ENCODE measurements around the gene DGLUCY. TPM values are rescaled to one million over a fixed set of nuclear protein-coding genes. Genes with fewer than 3 reads are reported as not detected.
"Not testable (repeated sequence)": the region's sequence is repeated elsewhere in the genome, so short reads cannot be mapped to it uniquely, and the experiment has no call there.

Gene DGLUCY
- polyA plus RNA-seq, 1 donor: 78.4 TPM

DNA sequence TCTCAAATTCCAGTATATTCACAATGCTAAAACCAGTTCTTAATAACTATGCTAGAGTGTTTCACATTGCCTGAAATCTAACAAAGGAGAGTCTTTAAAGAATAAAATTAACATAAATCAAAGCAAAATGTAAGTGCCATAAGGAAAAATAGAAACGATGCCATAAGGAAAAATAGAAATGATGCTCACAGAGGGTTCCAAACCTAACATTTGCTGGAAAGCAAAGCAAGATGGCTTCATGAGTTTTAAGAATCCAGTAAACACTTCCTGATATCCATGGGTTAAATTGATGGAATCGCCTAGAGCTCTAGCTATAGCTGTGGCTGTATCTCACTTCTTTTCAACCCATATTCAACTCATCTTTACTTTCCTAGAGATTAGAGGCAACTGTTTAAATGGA is 66.7 kb downstream of the DGLUCY start:
- H3K36me3 ChIP-seq (ENCODE audit: control insufficient read depth, insufficient read depth, low read length): peaks cover 55% of the 10 kb centered on the region
- no peak overlapping the region for H3K4me3 ChIP-seq (ENCODE audit: low read length)
- H3K27ac ChIP-seq (ENCODE audit: low read length): no peak overlapping the region
- no peak for DNase-seq
- H3K27me3 ChIP-seq (ENCODE audit: control insufficient read depth, insufficient read depth, low read length): no peaks in the 10 kb centered on the region
- 100% methylated on average over 1 of the region's 2 CpGs for WGBS (ENCODE audit: insufficient coverage, low lambda C conversion rate)
- H3K9me3 ChIP-seq (ENCODE audit: control insufficient read depth, low read depth, low read length): no peaks in the 10 kb centered on the region
- H3K4me1 ChIP-seq (ENCODE audit: control insufficient read depth, insufficient read depth, low read length): no peaks in the 10 kb centered on the region

DNA sequence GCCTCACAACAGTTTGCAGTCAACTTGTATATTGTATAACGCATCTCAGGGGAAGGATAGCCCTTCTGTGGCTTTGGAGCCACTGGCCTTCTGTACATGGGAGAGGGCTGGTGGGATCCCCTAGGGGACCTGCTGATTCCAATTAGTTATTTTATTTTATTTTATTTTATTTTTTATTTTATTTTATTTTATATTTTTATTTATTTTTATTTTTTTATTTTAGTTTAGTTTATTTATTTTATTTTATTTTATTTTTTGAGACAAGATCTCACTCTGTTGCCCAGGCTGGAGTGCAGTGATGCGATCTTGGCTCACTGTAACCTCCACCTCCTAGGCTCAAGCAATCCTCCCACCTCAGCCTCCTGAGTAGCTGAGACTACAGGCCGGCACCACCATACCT is 68.9 kb downstream of the DGLUCY start:
- not testable (repeated sequence) for H3K27ac ChIP-seq (ENCODE audit: low read length); H3K27me3 ChIP-seq (ENCODE audit: control insufficient read depth, insufficient read depth, low read length); H3K4me1 ChIP-seq (ENCODE audit: control insufficient read depth, insufficient read depth, low read length); H3K4me3 ChIP-seq (ENCODE audit: low read length); H3K9me3 ChIP-seq (ENCODE audit: control insufficient read depth, low read depth, low read length); DNase-seq
- 100% methylated on average over 1 of the region's 3 CpGs for WGBS (ENCODE audit: insufficient coverage, low lambda C conversion rate)
- peaks cover 57% of the 10 kb centered on the region for H3K36me3 ChIP-seq (ENCODE audit: control insufficient read depth, insufficient read depth, low read length)

DNA sequence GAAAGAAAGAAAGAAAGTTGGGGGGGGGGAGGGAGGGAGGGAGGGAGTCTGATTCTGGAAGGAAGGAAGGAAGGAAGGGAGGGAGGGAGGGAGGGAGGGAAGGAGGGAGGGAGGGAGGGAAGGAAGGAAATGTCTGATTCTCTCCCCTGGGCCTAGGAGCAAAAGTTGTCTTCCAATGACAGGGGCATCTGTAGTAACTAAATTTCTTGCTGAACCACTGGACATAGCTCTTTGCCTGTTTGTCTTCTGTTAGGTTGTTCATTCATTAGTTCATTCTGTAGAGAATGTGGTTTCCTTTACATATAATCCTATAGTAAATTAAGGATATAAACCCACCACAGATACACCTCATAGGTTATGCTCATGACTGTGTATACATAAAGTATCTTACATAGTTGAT is 70.7 kb downstream of the DGLUCY start:
- H3K9me3 ChIP-seq (ENCODE audit: control insufficient read depth, low read depth, low read length): no peaks in the 10 kb centered on the region
- no peaks in the 10 kb centered on the region for H3K27me3 ChIP-seq (ENCODE audit: control insufficient read depth, insufficient read depth, low read length)
- H3K36me3 ChIP-seq (ENCODE audit: control insufficient read depth, insufficient read depth, low read length): peaks cover 63% of the 10 kb centered on the region
- no peak overlapping the region for H3K27ac ChIP-seq (ENCODE audit: low read length)
- H3K4me3 ChIP-seq (ENCODE audit: low read length): no peak overlapping the region
- DNase-seq: no peak
- H3K4me1 ChIP-seq (ENCODE audit: control insufficient read depth, insufficient read depth, low read length): no peaks in the 10 kb centered on the region

DNA sequence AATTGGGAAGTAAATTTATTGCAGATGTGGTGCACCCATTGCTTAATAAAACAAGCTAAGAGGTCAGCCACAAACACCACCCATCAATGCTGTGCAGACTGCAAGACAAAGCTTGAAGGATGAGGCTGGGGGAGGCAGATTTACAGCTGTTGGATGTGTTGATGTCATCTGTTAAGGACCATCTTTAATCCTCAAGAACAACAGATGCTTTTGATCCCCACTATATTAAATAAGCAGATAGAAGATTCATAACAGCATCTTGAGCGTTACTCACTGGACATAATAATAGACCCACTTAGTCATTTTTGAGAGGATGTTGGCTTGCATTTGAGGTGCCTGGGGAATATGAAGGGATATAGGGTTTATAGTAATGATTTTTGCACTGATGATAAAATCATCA is 71.8 kb downstream of the DGLUCY start:
- Histone ChIP-seq H3K9me3 (ENCODE audit: control insufficient read depth, low read depth, low read length) (no peaks in the 10 kb centered on the region), H3K27ac (ENCODE audit: low read length) (no peak overlapping the region), H3K4me1 (ENCODE audit: control insufficient read depth, insufficient read depth, low read length) (no peaks in the 10 kb centered on the region), H3K4me3 (ENCODE audit: low read length) (no peak overlapping the region), H3K36me3 (ENCODE audit: control insufficient read depth, insufficient read depth, low read length) (peaks cover 72% of the 10 kb centered on the region), H3K27me3 (ENCODE audit: control insufficient read depth, insufficient read depth, low read length) (no peaks in the 10 kb centered on the region)
- WGBS (ENCODE audit: insufficient coverage, low lambda C conversion rate): no CpG with 5 or more reads among the region's 1 CpG
- no peak for DNase-seq

DNA sequence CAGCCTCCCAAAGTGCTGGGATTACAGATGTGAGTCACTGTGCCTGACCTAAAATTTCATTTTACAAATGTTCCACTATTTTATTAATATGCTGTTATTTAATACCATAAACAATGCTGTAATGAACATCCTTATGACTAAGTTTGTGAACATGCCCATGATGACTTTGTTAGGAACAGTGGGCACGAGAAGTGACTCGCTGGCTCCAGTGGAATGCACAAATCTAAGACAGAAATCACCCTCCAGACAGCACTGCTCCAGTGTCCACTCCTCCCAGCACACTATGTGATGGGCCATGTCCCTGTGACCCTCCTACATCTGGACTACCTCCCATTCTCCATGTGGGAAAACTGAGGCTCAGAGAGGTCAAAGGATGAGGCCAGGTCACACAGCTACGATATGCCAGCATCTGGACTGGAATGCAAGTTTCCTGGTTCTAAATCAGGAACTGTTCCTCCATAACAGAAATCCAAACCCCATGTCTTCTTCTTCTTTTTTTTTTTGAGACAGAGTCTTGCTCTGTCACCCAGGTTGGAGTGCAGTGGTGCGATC is 72.7 kb downstream of the DGLUCY start:
- Histone ChIP-seq H3K4me1 (ENCODE audit: control insufficient read depth, insufficient read depth, low read length) (no peaks in the 10 kb centered on the region), H3K4me3 (ENCODE audit: low read length) (no peak overlapping the region), H3K27ac (ENCODE audit: low read length) (no peak overlapping the region), H3K9me3 (ENCODE audit: control insufficient read depth, low read depth, low read length) (no peaks in the 10 kb centered on the region), H3K27me3 (ENCODE audit: control insufficient read depth, insufficient read depth, low read length) (no peaks in the 10 kb centered on the region), H3K36me3 (ENCODE audit: control insufficient read depth, insufficient read depth, low read length) (peaks cover 75% of the 10 kb centered on the region)
- no peak for DNase-seq
- WGBS (ENCODE audit: insufficient coverage, low lambda C conversion rate): no CpG with 5 or more reads among the region's 4 CpGs

DNA sequence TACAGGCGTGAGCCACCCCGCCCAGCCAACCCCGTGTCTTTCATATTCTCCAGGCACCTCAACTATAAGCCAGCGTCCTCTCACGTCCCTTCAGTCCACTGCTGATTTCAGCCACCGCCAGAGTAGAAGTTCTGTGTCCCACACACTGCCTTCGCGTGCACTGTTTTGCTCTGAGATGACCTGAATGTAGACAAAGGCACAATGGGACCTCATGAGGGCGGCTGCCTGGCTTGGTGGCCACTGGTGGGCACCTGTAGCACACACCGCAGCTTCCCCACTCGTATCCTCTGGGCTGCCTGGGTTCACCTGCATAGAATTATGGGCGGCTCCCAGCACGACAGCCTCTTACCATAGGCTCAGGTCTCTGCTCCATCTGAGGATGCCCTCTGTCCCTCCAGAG is 73.4 kb downstream of the DGLUCY start:
- Histone ChIP-seq H3K36me3 (ENCODE audit: control insufficient read depth, insufficient read depth, low read length) (peaks cover 79% of the 10 kb centered on the region), H3K9me3 (ENCODE audit: control insufficient read depth, low read depth, low read length) (no peaks in the 10 kb centered on the region), H3K4me3 (ENCODE audit: low read length) (no peak overlapping the region), H3K27me3 (ENCODE audit: control insufficient read depth, insufficient read depth, low read length) (no peaks in the 10 kb centered on the region), H3K27ac (ENCODE audit: low read length) (no peak overlapping the region), H3K4me1 (ENCODE audit: control insufficient read depth, insufficient read depth, low read length) (no peaks in the 10 kb centered on the region)
- no CpG with 5 or more reads among the region's 13 CpGs for WGBS (ENCODE audit: insufficient coverage, low lambda C conversion rate)
- DNase-seq: no peak

DNA sequence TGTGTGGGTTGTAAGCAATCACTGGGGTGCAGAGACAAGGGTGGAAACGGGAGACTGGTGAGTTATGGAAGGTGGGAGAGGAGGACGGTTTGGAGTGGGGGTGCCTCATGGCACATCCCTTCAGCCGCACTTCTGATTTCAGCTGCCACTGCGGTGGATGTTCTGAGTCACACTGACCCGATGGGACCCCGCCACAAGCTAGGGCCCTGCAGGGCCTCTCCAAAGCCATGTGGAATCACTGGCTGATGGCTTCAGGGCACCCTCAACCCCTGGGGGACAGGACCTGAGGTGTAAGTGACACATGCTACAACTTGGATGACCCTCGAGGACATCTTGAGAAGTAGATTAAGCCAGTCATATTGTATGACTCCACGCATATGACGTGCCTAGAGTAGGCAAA is 77.0 kb downstream of the DGLUCY start:
- no peaks in the 10 kb centered on the region for H3K4me1 ChIP-seq (ENCODE audit: control insufficient read depth, insufficient read depth, low read length)
- no peak overlapping the region for H3K27ac ChIP-seq (ENCODE audit: low read length)
- DNase-seq: no peak
- 100% methylated on average over 2 of the region's 9 CpGs for WGBS (ENCODE audit: insufficient coverage, low lambda C conversion rate)
- no peaks in the 10 kb centered on the region for H3K9me3 ChIP-seq (ENCODE audit: control insufficient read depth, low read depth, low read length)
- no peaks in the 10 kb centered on the region for H3K27me3 ChIP-seq (ENCODE audit: control insufficient read depth, insufficient read depth, low read length)
- no peak overlapping the region for H3K4me3 ChIP-seq (ENCODE audit: low read length)
- peaks cover 74% of the 10 kb centered on the region for H3K36me3 ChIP-seq (ENCODE audit: control insufficient read depth, insufficient read depth, low read length)

DNA sequence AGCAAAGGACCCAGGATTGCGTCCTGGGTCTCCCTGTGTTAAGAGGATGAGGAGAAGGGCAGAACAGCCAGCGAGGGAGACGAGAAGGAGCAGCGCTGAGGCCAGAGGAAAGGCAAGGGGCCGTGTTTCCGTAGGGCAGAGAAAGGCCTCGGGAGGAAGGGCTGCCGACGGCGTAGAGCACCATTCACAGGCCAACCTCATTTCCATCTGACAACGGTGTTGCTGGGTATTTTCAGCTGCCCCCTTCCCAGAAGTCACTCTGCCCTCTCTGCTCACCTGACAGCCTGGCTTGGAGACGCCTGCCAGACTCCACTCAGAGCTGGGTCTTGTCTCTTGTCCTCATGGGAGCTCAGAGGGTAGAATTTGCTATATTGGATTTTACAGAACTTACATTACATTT is 79.2 kb downstream of the DGLUCY start:
- Histone ChIP-seq H3K4me3 (ENCODE audit: low read length) (no peak overlapping the region), H3K27me3 (ENCODE audit: control insufficient read depth, insufficient read depth, low read length) (no peaks in the 10 kb centered on the region), H3K9me3 (ENCODE audit: control insufficient read depth, low read depth, low read length) (no peaks in the 10 kb centered on the region), H3K36me3 (ENCODE audit: control insufficient read depth, insufficient read depth, low read length) (peaks cover 70% of the 10 kb centered on the region), H3K4me1 (ENCODE audit: control insufficient read depth, insufficient read depth, low read length) (no peaks in the 10 kb centered on the region), H3K27ac (ENCODE audit: low read length) (no peak overlapping the region)
- 67% methylated on average over 1 of the region's 12 CpGs for WGBS (ENCODE audit: insufficient coverage, low lambda C conversion rate)
- no peak for DNase-seq

DNA sequence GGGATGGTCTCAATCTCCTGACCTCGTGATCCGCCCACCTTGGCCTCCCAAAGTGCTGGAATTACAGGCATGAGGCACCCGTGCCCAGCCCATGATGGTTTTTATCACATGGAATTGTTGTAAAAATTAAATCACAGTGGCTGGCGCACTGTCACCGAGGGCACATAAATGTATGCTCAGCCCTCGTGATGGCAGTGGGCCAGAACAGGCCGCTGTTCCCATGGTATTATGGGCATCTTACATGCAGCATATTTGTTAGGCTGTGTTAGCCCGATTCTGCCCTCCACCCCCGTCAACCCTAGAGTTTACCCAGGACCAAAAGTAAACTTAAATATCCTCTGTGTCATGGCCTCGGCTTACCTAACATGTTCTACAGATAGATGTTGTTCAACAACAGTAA is 82.0 kb downstream of the DGLUCY start:
- H3K4me1 ChIP-seq (ENCODE audit: control insufficient read depth, insufficient read depth, low read length): no peaks in the 10 kb centered on the region
- H3K4me3 ChIP-seq (ENCODE audit: low read length): no peak overlapping the region
- WGBS (ENCODE audit: insufficient coverage, low lambda C conversion rate): no CpG with 5 or more reads among the region's 10 CpGs
- H3K36me3 ChIP-seq (ENCODE audit: control insufficient read depth, insufficient read depth, low read length): peaks cover 68% of the 10 kb centered on the region
- H3K9me3 ChIP-seq (ENCODE audit: control insufficient read depth, low read depth, low read length): peaks cover 1% of the 10 kb centered on the region
- DNase-seq: no peak
- no peaks in the 10 kb centered on the region for H3K27me3 ChIP-seq (ENCODE audit: control insufficient read depth, insufficient read depth, low read length)
- no peak overlapping the region for H3K27ac ChIP-seq (ENCODE audit: low read length)

DNA sequence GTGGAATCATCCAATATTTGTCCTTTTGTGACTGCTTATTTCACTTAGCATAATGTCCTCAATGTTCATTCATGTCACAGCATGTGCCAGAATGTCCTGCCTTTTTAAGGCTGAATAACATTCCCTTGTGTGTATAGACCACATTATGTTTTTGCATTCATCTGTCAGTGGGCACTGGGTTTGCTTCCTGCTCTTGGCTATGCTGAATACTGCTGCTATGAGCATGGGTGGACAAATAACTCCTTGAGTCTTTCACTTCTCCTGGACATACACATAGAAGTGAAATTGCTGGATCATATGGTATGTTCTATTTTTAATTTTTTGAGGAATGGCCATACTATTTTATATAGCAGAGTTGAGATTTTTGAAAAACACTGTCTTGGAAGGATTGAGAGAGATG is 83.8 kb downstream of the DGLUCY start:
- Histone ChIP-seq H3K36me3 (ENCODE audit: control insufficient read depth, insufficient read depth, low read length) (peaks cover 67% of the 10 kb centered on the region), H3K4me3 (ENCODE audit: low read length) (no peak overlapping the region), H3K27me3 (ENCODE audit: control insufficient read depth, insufficient read depth, low read length) (no peaks in the 10 kb centered on the region), H3K27ac (ENCODE audit: low read length) (no peak overlapping the region), H3K9me3 (ENCODE audit: control insufficient read depth, low read depth, low read length) (peaks cover 10% of the 10 kb centered on the region), H3K4me1 (ENCODE audit: control insufficient read depth, insufficient read depth, low read length) (no peaks in the 10 kb centered on the region)
- no peak for DNase-seq

DNA sequence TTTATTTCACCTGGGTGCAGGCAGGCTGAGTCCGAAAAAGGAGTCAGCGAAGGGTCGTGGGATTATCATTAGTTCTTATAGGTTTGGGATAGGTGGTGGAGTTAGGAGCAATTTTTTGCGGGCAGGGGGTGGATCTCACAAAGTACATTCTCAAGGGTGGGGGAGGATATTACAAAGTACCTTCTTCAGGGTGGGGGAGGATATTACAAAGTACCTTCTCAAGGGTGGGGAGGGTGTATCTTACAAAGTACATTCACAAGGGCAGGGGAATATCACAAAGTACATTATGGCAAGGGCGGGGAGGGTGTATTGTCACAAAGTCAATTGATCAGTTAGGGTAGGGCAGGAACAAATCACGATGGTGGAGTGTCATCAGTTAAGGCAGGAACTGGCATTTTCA is 86.9 kb downstream of the DGLUCY start:
- H3K27ac ChIP-seq (ENCODE audit: low read length); H3K9me3 ChIP-seq (ENCODE audit: control insufficient read depth, low read depth, low read length); H3K27me3 ChIP-seq (ENCODE audit: control insufficient read depth, insufficient read depth, low read length); H3K4me3 ChIP-seq (ENCODE audit: low read length); DNase-seq; H3K4me1 ChIP-seq (ENCODE audit: control insufficient read depth, insufficient read depth, low read length): not testable (repeated sequence)
- peaks cover 78% of the 10 kb centered on the region for H3K36me3 ChIP-seq (ENCODE audit: control insufficient read depth, insufficient read depth, low read length)
- WGBS (ENCODE audit: insufficient coverage, low lambda C conversion rate): no CpG with 5 or more reads among the region's 6 CpGs
